OCI-LY1 (cell line): Measurements from ENCODE around the gene CAMK2A.

Experiments used
- H2AFZ ChIP-seq: fragments of 200-600 bp; sonication (generic), shearing (Covaris generic); 2 replicates; pipeline ENCODE4 v1.6.0; 2014; ENCODE audit warnings: antibody characterized with exemption, mild to moderate bottlenecking, low read length
- H3F3A ChIP-seq: fragments of 200-600 bp; sonication (generic), shearing (Covaris generic); 2 replicates; pipeline ENCODE4 v1.6.0; 2014; ENCODE audit warnings: mild to moderate bottlenecking, antibody characterized with exemption, low read length, moderate library complexity; ENCODE audit not compliant: insufficient read depth
- H3K27ac ChIP-seq: fragments of 200-600 bp; sonication (generic); 2 replicates; pipeline ENCODE4 v1.5.1; 2014; ENCODE audit warnings: low read length, mixed run types, mild to moderate bottlenecking, low read depth; ENCODE audit not compliant: poor library complexity, severe bottlenecking
- H3K27me3 ChIP-seq: fragments of 200-600 bp; sonication (generic); 2 replicates; pipeline ENCODE4 v1.6.0; 2014; ENCODE audit warnings: antibody characterized with exemption, mild to moderate bottlenecking, low read length, moderate library complexity; ENCODE audit not compliant: insufficient read depth
- H3K36me3 ChIP-seq: fragments of 200-600 bp; sonication (generic); 2 replicates; pipeline ENCODE4 v1.6.1; 2014; ENCODE audit warnings: mild to moderate bottlenecking, antibody characterized with exemption, low read length, moderate library complexity, mixed read lengths; ENCODE audit not compliant: insufficient read depth
- H3K4me1 ChIP-seq: fragments of 200-600 bp; sonication (generic); 2 replicates; pipeline ENCODE4 v1.5.1; 2014; ENCODE audit warnings: mild to moderate bottlenecking, low read length, moderate library complexity; ENCODE audit not compliant: insufficient read depth, severe bottlenecking
- H3K4me2 ChIP-seq: fragments of 200-600 bp; sonication (generic), shearing (Covaris generic); 2 replicates; pipeline ENCODE4 v1.6.1; 2014; ENCODE audit warnings: low read length
- H3K4me3 ChIP-seq: fragments of 200-600 bp; sonication (generic); 2 replicates; pipeline ENCODE4 v1.5.1; 2014; ENCODE audit warnings: low read length, low read depth, mild to moderate bottlenecking, mixed read lengths; ENCODE audit not compliant: poor library complexity, severe bottlenecking
- H3K79me2 ChIP-seq: fragments of 200-600 bp; shearing (Covaris generic); 2 replicates; pipeline ENCODE4 v1.6.1; 2016; ENCODE audit warnings: mixed run types, low read length, mixed read lengths; ENCODE audit not compliant: insufficient read depth
- H3K9ac ChIP-seq: fragments of 200-600 bp; sonication (generic), shearing (Covaris generic); 2 replicates; pipeline ENCODE4 v1.6.1; 2014; ENCODE audit warnings: mild to moderate bottlenecking, low read length, mixed read lengths
- H3K9me2 ChIP-seq: fragments of 200-600 bp; sonication (generic), shearing (Covaris generic); 2 replicates; pipeline ENCODE4 v1.6.1; 2014; ENCODE audit warnings: low read depth, mild to moderate bottlenecking, low read length, mixed read lengths
- H3K9me3 ChIP-seq: fragments of 200-600 bp; shearing (Covaris generic); 2 replicates; pipeline ENCODE4 v1.6.1; 2014; ENCODE audit warnings: low read length, mixed read lengths
- H4K20me1 ChIP-seq: fragments of 200-600 bp; sonication (generic), shearing (Covaris generic); 2 replicates; pipeline ENCODE4 v1.6.0; 2016; ENCODE audit warnings: mild to moderate bottlenecking, low read length; ENCODE audit not compliant: insufficient read depth
- EZH2 ChIP-seq: fragments of 200-600 bp; sonication (generic), shearing (Covaris generic); IDR thresholded peaks from 2 replicates; pipeline ENCODE4 v1.8.0; 2017; ENCODE audit warnings: borderline replicate concordance, mixed run types, mild to moderate bottlenecking, antibody characterized with exemption, low read length, moderate library complexity, mixed read lengths
- TF ChIP-seq, protein P1 (sequence below): fragments of 200-600 bp; sonication (generic), shearing (Covaris generic); IDR thresholded peaks from 2 replicates; pipeline ENCODE4 v1.5.1; 2017; ENCODE audit warnings: mild to moderate bottlenecking, antibody characterized with exemption, low read length, moderate library complexity, mixed read lengths

The CAMK2A gene

DNA sequence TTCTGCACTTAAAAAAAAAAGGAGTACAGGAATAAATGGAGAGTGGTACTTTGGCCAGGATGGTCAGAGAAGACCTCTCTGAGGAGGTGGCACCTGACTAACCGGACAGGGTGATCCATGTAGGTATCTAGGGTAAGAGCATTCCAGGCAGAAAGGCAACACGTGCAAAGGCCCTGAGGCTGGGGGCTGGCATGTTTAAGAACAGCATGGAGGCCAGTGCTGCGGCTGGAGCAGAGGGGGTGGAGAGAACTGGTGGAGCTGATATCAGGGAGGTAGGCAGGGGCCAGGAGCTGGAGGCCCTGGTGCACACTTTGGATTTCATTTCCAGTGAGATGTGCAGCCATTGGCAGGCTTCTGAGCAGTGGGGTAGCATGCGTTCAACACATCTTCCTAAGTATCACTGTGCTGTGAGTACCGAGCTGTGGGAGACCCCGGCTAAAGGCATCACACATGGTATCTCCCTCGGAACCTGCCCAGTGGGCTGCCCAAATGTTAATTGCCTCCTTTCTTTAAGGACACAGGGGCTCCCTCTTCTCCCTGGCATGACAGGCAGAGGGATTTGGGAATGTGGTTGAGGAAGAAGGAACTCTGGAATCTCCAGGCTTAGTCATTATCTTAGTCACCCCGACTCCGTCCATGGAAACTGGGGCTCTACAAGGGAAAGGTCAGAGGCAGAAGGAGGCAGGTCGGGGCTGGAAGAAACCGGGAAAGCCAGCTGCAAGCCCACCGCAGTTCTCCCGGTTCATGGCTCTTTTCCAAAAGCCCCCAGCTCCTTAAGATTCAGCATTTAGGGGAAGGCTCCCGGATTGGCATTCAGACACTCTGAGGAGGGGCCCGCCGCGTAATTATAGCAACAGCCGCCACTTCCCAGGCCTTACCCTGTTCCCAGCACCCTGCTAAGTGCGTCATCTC, 81.1 kb downstream of the CAMK2A start:
- no peaks in the 10 kb centered on the region for H3K9me3 ChIP-seq
- H3K9me2 ChIP-seq, result no peaks in the 10 kb centered on the region
- no peaks in the 10 kb centered on the region for H3F3A ChIP-seq
- H3K27ac ChIP-seq, result no peak overlapping the region
- H3K9ac ChIP-seq, result no peak overlapping the region
- no peak overlapping the region for H2AFZ ChIP-seq
- no peak overlapping the region for H3K4me2 ChIP-seq
- H3K27me3 ChIP-seq, result no peaks in the 10 kb centered on the region; the same call in 1 of the 2 replicates
- TF ChIP-seq EZH2, result no peak
- TF ChIP-seq, protein P1, sequence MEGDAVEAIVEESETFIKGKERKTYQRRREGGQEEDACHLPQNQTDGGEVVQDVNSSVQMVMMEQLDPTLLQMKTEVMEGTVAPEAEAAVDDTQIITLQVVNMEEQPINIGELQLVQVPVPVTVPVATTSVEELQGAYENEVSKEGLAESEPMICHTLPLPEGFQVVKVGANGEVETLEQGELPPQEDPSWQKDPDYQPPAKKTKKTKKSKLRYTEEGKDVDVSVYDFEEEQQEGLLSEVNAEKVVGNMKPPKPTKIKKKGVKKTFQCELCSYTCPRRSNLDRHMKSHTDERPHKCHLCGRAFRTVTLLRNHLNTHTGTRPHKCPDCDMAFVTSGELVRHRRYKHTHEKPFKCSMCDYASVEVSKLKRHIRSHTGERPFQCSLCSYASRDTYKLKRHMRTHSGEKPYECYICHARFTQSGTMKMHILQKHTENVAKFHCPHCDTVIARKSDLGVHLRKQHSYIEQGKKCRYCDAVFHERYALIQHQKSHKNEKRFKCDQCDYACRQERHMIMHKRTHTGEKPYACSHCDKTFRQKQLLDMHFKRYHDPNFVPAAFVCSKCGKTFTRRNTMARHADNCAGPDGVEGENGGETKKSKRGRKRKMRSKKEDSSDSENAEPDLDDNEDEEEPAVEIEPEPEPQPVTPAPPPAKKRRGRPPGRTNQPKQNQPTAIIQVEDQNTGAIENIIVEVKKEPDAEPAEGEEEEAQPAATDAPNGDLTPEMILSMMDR, result no peak
- H4K20me1 ChIP-seq, result no peaks in the 10 kb centered on the region
- no peaks in the 10 kb centered on the region for H3K4me1 ChIP-seq
- no peaks in the 10 kb centered on the region for H3K36me3 ChIP-seq
- no peaks in the 10 kb centered on the region for H3K79me2 ChIP-seq
- no peak overlapping the region for H3K4me3 ChIP-seq

DNA sequence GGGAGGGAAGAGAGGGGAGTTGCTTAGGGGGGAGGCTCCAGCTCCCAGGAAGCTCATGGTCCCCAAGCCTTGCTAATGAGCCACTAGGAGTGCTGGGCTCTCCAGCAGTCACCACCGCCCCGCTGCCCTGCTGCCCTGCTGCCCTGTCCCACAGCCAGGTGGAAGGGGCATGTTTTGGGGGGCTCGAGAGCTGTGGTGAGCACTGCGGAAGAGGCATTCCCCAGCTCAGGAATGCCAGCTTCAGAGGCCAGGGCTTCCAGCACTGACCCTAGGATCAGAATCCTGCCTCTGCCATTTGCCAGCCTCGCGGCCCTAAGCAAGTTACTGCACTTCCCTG, 82.8 kb downstream of the CAMK2A start:
- H3K9ac ChIP-seq, result no peak overlapping the region
- no peak overlapping the region for H3K27ac ChIP-seq
- no peaks in the 10 kb centered on the region for H3K9me2 ChIP-seq
- H3K9me3 ChIP-seq, result no peaks in the 10 kb centered on the region
- TF ChIP-seq EZH2, result no peak
- TF ChIP-seq, protein P1, result no peak
- no peak overlapping the region for H2AFZ ChIP-seq
- no peaks in the 10 kb centered on the region for H3K4me1 ChIP-seq
- no peaks in the 10 kb centered on the region for H3K79me2 ChIP-seq
- no peaks in the 10 kb centered on the region for H3K36me3 ChIP-seq
- H3K4me3 ChIP-seq, result no peak overlapping the region
- no peaks in the 10 kb centered on the region for H4K20me1 ChIP-seq
- H3K27me3 ChIP-seq, result no peaks in the 10 kb centered on the region; the same call in 1 of the 2 replicates
- H3F3A ChIP-seq, result no peaks in the 10 kb centered on the region
- H3K4me2 ChIP-seq, result no peak overlapping the region

DNA sequence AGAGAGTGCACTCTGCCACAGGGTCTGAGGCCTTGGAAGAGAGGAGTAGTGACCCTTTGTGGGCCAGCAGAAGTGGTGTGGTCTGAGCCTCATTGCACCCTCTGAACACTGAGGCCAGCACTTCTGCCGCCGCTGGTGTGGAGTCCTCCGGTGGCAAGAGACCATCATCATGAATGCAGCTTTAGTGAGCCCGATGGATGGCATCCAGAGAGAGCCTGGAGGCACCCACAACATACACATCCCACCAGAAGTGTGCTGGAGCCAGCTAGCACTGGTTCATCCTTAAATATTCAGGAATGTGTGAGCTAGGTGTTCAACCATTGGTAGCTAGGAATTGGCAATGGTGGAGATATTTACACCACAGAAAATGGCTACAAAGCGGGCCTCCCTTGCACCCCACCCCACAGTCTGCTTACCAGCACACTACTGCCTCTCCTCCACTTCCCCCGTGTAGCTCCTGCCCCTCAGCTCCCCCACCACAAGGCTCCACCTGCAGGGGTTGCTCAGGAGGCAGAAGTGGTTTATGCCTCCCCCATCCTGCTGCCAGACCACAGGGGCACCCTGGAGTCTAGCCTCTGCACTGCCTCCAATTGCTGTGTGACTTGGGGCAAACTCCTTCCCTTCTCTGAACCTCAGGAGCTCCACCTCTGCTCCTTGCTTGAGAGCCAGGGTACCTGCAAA, 83.3 kb downstream of the CAMK2A start:
- H3F3A ChIP-seq, result no peaks in the 10 kb centered on the region
- no peaks in the 10 kb centered on the region for H4K20me1 ChIP-seq
- H3K27me3 ChIP-seq, result no peaks in the 10 kb centered on the region; the same call in 1 of the 2 replicates
- no peaks in the 10 kb centered on the region for H3K4me1 ChIP-seq
- H3K79me2 ChIP-seq, result no peaks in the 10 kb centered on the region
- H3K36me3 ChIP-seq, result no peaks in the 10 kb centered on the region
- H3K4me2 ChIP-seq, result no peak overlapping the region
- no peak overlapping the region for H3K9ac ChIP-seq
- no peak overlapping the region for H3K27ac ChIP-seq
- H3K9me3 ChIP-seq, result no peaks in the 10 kb centered on the region
- no peak overlapping the region for H3K4me3 ChIP-seq
- TF ChIP-seq EZH2, result no peak
- TF ChIP-seq, protein P1, result no peak
- no peak overlapping the region for H2AFZ ChIP-seq
- no peaks in the 10 kb centered on the region for H3K9me2 ChIP-seq
